ENCODE results near the gene EDDM3A. TPM values are rescaled to one million over a fixed set of nuclear protein-coding genes. Genes with fewer than 3 reads are reported as not detected.

Gene EDDM3A
- total RNA-seq, 4 donors from 2014 or later, result not detected

- no peak for DNase-seq
- no peak for TF ChIP-seq CTCF (IDR thresholded peaks at IDR 0.05 in 4 of 5, conservative IDR thresholded peaks at IDR 0.05 in 1 of 5)
- peak overlapping the region in 1 of 4 donors; percentile 28 for H3K4me3 ChIP-seq
- intact Hi-C loops (cut with DNase I; ENCODE audit: low total_unique reads) (no loop called here), in situ Hi-C loops (cut with MboI; ENCODE audit: low sequenced_read_pairs in 4 of 4) (no loop called here)
- H3K4me1 ChIP-seq, result no peaks in the 10 kb centered on the region
- H3K36me3 ChIP-seq, result no peaks in the 10 kb centered on the region
- H3K27ac ChIP-seq, result peak overlapping the region in 3 of 4 donors; percentile 11 to 46 (median 25)
- ATAC-seq, result peak in 1 of 2 donors; percentile 23
- no peaks in the 10 kb centered on the region for H3K27me3 ChIP-seq
- no peaks in the 10 kb centered on the region for H3K9me3 ChIP-seq
Observed at GRCh38 chr14:20782280-20782890, 36.7 kb downstream of the EDDM3A start.

- intact Hi-C loops (cut with DNase I; ENCODE audit: low total_unique reads) (no loop called here), in situ Hi-C loops (cut with MboI; ENCODE audit: low sequenced_read_pairs in 4 of 4) (no loop called here)
- Histone ChIP-seq H3K4me3 (no peak overlapping the region), H3K27me3 (no peaks in the 10 kb centered on the region), H3K4me1 (no peaks in the 10 kb centered on the region), H3K9me3 (no peaks in the 10 kb centered on the region), H3K36me3 (no peaks in the 10 kb centered on the region), H3K27ac (no peak overlapping the region)
- DNase-seq (no peak), ATAC-seq (no peak)
- TF ChIP-seq POLR2A (IDR thresholded peaks at IDR 0.05), result no peak
- TF ChIP-seq CTCF (IDR thresholded peaks at IDR 0.05 in 4 of 5, conservative IDR thresholded peaks at IDR 0.05 in 1 of 5), result no peak
Observed at GRCh38 chr14:20787025-20787424, 41.3 kb downstream of the EDDM3A start.

GRCh38 chr14:20789230-20789813 lies 43.6 kb downstream of the EDDM3A start:
- H3K27ac ChIP-seq, result peak overlapping the region in 3 of 4 donors; percentile 7 to 67 (median 49)
- ATAC-seq, result no peak
- no peak overlapping the region for H3K4me3 ChIP-seq
- H3K36me3 ChIP-seq, result no peaks in the 10 kb centered on the region
- no peaks in the 10 kb centered on the region for H3K9me3 ChIP-seq
- intact Hi-C loops (cut with DNase I; ENCODE audit: low total_unique reads), result no loop called here
- H3K4me1 ChIP-seq, result no peaks in the 10 kb centered on the region
- no peak for DNase-seq
- TF ChIP-seq POLR2A (IDR thresholded peaks at IDR 0.05) (no peak), CTCF (IDR thresholded peaks at IDR 0.05 in 4 of 5, conservative IDR thresholded peaks at IDR 0.05 in 1 of 5) (no peak)
- in situ Hi-C loops (cut with MboI; ENCODE audit: low sequenced_read_pairs in 4 of 4), result no loop called here
- no peaks in the 10 kb centered on the region for H3K27me3 ChIP-seq

- Histone ChIP-seq H3K27me3 (no peaks in the 10 kb centered on the region), H3K27ac (peak overlapping the region in 2 of 4 donors; percentile 15 to 67), H3K4me1 (no peaks in the 10 kb centered on the region), H3K4me3 (no peak overlapping the region), H3K9me3 (no peaks in the 10 kb centered on the region), H3K36me3 (no peaks in the 10 kb centered on the region)
- no peak for DNase-seq
- TF ChIP-seq POLR2A (IDR thresholded peaks at IDR 0.05) (no peak), CTCF (IDR thresholded peaks at IDR 0.05 in 4 of 5, conservative IDR thresholded peaks at IDR 0.05 in 1 of 5) (no peak)
- intact Hi-C loops (cut with DNase I; ENCODE audit: low total_unique reads) (no loop called here), in situ Hi-C loops (cut with MboI; ENCODE audit: low sequenced_read_pairs in 4 of 4) (no loop called here)
- ATAC-seq, result no peak
Observed at GRCh38 chr14:20790464-20791116, 44.9 kb downstream of the EDDM3A start.
